Activated T-cell treated with anti-CD3 and anti-CD28 coated beads, Interleukin-2, amount 50 U/mL, for 72 hours (primary cell): ENCODE data around the gene ZDHHC12. TPM values are rescaled to one million over a fixed set of nuclear protein-coding genes. Genes with fewer than 3 reads are reported as not detected.
A peak's percentile ranks its signal among the peaks of the same experiment; 100 is the strongest.

Experiments used
- ATAC-seq, 2 donors: fragments of 150-1000 bp; cut with Tn5 transposase; replicated peaks in 1 of 2; 2 replicates each; pipeline ENCODE4 v1.10.0; 2021; ENCODE audit warnings: moderate library complexity in 2 of 2, mild to moderate bottlenecking in 1 of 2
- DNase-seq, 2 donors: peaks; one replicate each; pipeline ENCODE4 v3.0.0; 2021 to 2022; ENCODE audit warnings: mixed read lengths in 1 of 2
- H3K27ac Mint-ChIP-seq: one replicate; pipeline ENCODE4 v1.8.0; 2022; ENCODE audit warnings: mild to moderate bottlenecking, moderate library complexity, mixed read lengths
- H3K27me3 Mint-ChIP-seq: one replicate; pipeline ENCODE4 v1.8.0; 2022; ENCODE audit warnings: low read depth, mixed read lengths
- H3K36me3 Mint-ChIP-seq, 2 donors: one replicate each; pipeline ENCODE4 v1.8.0; 2022; ENCODE audit warnings: mixed read lengths in 2 of 2, mild to moderate bottlenecking in 1 of 2; ENCODE audit not compliant: insufficient read depth in 2 of 2
- H3K4me1 Mint-ChIP-seq: one replicate; pipeline ENCODE4 v1.8.0; 2022; ENCODE audit warnings: low read depth, mixed read lengths
- H3K4me3 Mint-ChIP-seq, 2 donors: one replicate each; pipeline ENCODE4 v1.8.0; 2022; ENCODE audit warnings: mild to moderate bottlenecking in 2 of 2, mixed read lengths in 2 of 2, moderate library complexity in 2 of 2
- H3K9me3 Mint-ChIP-seq, 2 donors: one replicate each; pipeline ENCODE4 v1.8.0; 2022; ENCODE audit warnings: mixed read lengths in 2 of 2
- total RNA-seq, 2 donors: library from RNA; stranded (reverse); gene quantifications; one replicate each; pipeline ENCODE4 v1.2.3, GENCODE V29; 2022

ZDHHC12 gene
- total RNA-seq, 2 donors from 2014 or later = 48.7 to 53.7 TPM

- Mint-ChIP-seq H3K36me3 (peaks cover 5 to 8% of the 10 kb centered on the region in 2 donors), H3K27me3 (no peaks in the 10 kb centered on the region), H3K4me1 (peaks cover 52% of the 10 kb centered on the region), H3K4me3 (peak overlapping the region; percentile 85 to 97), H3K9me3 (no peaks in the 10 kb centered on the region), H3K27ac (peak overlapping the region; percentile 62)
- ATAC-seq = peak; percentile 60 to 64
- peak; percentile 84 to 88 for DNase-seq
These were observed 39.4 kb downstream of the ZDHHC12 start for GRCh38 chr9:128684325-128685199.

DNA sequence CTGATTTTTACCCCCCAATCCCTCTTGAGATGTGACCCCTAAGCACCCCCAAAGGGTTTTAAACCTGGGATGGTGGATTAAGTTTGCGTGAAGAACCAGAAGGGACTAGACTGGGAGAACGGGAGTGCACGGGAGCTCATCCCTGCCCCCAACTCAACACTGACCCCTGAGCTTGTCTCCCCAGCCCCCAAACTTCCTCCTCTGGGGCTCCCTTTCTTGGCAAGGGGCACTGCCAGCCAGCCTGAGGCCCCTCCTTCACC, 39.9 kb downstream of the ZDHHC12 start:
- Mint-ChIP-seq H3K4me1 (peaks cover 52% of the 10 kb centered on the region), H3K9me3 (no peaks in the 10 kb centered on the region), H3K36me3 (peaks cover 5 to 8% of the 10 kb centered on the region in 2 donors), H3K4me3 (peak overlapping the region; percentile 85 to 97), H3K27ac (peak overlapping the region; percentile 66), H3K27me3 (no peaks in the 10 kb centered on the region)
- DNase-seq (no peak), ATAC-seq (no peak)

- H3K27ac Mint-ChIP-seq = peak overlapping the region; percentile 97
- H3K36me3 Mint-ChIP-seq = peaks cover 5 to 8% of the 10 kb centered on the region in 2 donors
- H3K4me1 Mint-ChIP-seq = peaks cover 50% of the 10 kb centered on the region
- DNase-seq = peak; percentile 52 to 60
- H3K27me3 Mint-ChIP-seq = no peaks in the 10 kb centered on the region
- no peaks in the 10 kb centered on the region for H3K9me3 Mint-ChIP-seq
- H3K4me3 Mint-ChIP-seq = peak overlapping the region; percentile 85 to 97
- peak in 1 of 2 donors; percentile 17 for ATAC-seq
These were observed 40.4 kb downstream of the ZDHHC12 start for GRCh38 chr9:128683340-128684064.

GRCh38 chr9:128677794-128678193, 46.1 kb downstream of the ZDHHC12 start:
- Mint-ChIP-seq H3K27ac (no peak overlapping the region), H3K27me3 (no peaks in the 10 kb centered on the region), H3K9me3 (no peaks in the 10 kb centered on the region), H3K4me3 (no peak overlapping the region), H3K36me3 (no peaks in the 10 kb centered on the region), H3K4me1 (peaks cover under 1% of the 10 kb centered on the region)
- DNase-seq (no peak), ATAC-seq (no peak)

DNA sequence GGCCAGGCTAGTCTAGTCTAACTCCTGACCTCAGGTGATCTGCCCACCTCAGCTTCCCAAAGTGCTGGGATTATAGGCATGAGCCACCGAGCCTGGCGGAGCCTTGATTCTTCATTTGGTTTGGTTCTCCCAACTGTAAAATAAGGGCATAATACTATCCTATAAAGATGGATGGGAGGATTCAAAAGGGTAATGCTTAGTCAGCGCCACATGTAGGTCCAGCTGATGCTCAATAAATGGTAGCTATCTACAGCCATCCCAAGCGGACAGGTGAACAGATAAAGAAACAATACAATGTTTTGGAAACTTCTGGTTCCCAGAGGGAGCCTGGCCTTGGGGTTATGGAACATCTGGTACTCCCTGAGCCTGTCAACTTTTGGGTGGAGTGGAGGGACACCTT, 48.5 kb downstream of the ZDHHC12 start:
- DNase-seq (no peak), ATAC-seq (no peak)
- H3K9me3 Mint-ChIP-seq = no peaks in the 10 kb centered on the region
- H3K27me3 Mint-ChIP-seq = no peaks in the 10 kb centered on the region
- H3K36me3 Mint-ChIP-seq = no peaks in the 10 kb centered on the region
- no peak overlapping the region for H3K27ac Mint-ChIP-seq
- H3K4me3 Mint-ChIP-seq = no peak overlapping the region
- H3K4me1 Mint-ChIP-seq = no peaks in the 10 kb centered on the region

Other genes starting within 250 kb of the ZDHHC12 start
- gene GLE1, start 219.4 kb downstream of the ZDHHC12 start, total RNA-seq = 10 to 100 TPM; 45.8 to 59.0 TPM
- gene SPTAN1, start 171.5 kb downstream of the ZDHHC12 start, total RNA-seq = 100 to 1,000 TPM; 289 to 304 TPM
- 10 to 100 TPM; 27.1 to 31.2 TPM for gene DYNC2I2, start 67.3 kb downstream of the ZDHHC12 start, total RNA-seq
- gene SET, start 34.9 kb downstream of the ZDHHC12 start, total RNA-seq = 100 to 1,000 TPM; 448 to 582 TPM
- 10 to 100 TPM; 11.6 to 22.9 TPM for gene PKN3, start 21.6 kb downstream of the ZDHHC12 start, total RNA-seq
- 10 to 100 TPM; 30.6 to 32.6 TPM for gene ZER1, start 47.8 kb upstream of the ZDHHC12 start, total RNA-seq
- 10 to 100 TPM; 15.9 to 17.7 TPM for gene TBC1D13, start 63.1 kb upstream of the ZDHHC12 start, total RNA-seq
- 10 to 100 TPM; 12.7 to 15.0 TPM for gene ENDOG, start 94.4 kb upstream of the ZDHHC12 start, total RNA-seq
- gene SPOUT1, start 105.7 kb upstream of the ZDHHC12 start, total RNA-seq = 10 to 100 TPM; 64.8 to 69.1 TPM
- gene KYAT1, start 157.8 kb upstream of the ZDHHC12 start, total RNA-seq = 10 to 100 TPM in 1 of 2 donors, 1 to 10 TPM in 1; 8.8 to 13.8 TPM
- 10 to 100 TPM; 19.2 to 20.1 TPM for gene LRRC8A, start 158.0 kb upstream of the ZDHHC12 start, total RNA-seq
- gene PHYHD1, start 196.9 kb upstream of the ZDHHC12 start, total RNA-seq = 1 to 10 TPM; 1.1 to 1.9 TPM
- 1 to 10 TPM; 6.8 to 6.9 TPM for gene DOLK, start 223.5 kb upstream of the ZDHHC12 start, total RNA-seq
- 10 to 100 TPM; 90.0 to 98.0 TPM for gene NUP188, start 223.6 kb upstream of the ZDHHC12 start, total RNA-seq